Measurements from ENCODE around the gene KIAA0513.
A peak's percentile ranks its signal among the peaks of the same experiment; 100 is the strongest.

The KIAA0513 gene

DNA sequence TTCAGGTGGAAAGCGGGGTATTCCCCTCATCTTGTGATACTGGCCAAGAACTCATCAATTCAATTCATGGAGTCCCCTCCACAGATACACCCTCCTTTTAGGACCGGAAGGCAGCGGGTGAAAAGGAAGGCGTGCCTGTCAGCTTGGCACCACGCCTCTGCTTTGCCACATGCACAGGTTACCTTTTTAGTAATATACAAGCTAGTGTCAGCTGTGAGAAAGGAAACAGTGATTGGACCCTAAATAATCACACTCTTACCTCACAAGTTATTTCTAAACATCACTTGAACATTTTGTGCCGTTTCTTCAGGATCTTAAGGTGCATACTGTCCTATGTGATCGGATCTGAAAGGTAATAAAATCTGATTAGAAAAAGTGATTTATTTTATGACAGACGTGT lies 31.9 kb upstream of the KIAA0513 start:
- H4K8ac ChIP-seq (ENCODE audit: low read depth, low read length): no peak overlapping the region
- no peak overlapping the region for H4K91ac ChIP-seq (ENCODE audit: low read depth, low read length, poor library complexity)
- no peak overlapping the region for H3K4me3 ChIP-seq (ENCODE audit: low read length in 2 of 2)
- no peak for DNase-seq (ENCODE audit: low spot score)
- no peak overlapping the region for H2BK15ac ChIP-seq (ENCODE audit: low read length)
- no peak overlapping the region for H3K4me2 ChIP-seq (ENCODE audit: insufficient read depth, low read length, poor library complexity, severe bottlenecking)
- WGBS, 2 donors (ENCODE audit: extremely low coverage in 2 of 2, insufficient read length in 2 of 2, insufficient replicate concordance in 1 of 2): no CpG with 5 or more reads among the region's 8 CpGs
- no peak overlapping the region for H3K27ac ChIP-seq (replicated peaks; ENCODE audit: low read length)
- no peak overlapping the region for H3K23ac ChIP-seq (ENCODE audit: low read depth, low read length, poor library complexity)
- no peaks in the 10 kb centered on the region for H3K9me3 ChIP-seq (replicated peaks in 1 of 2; ENCODE audit: control insufficient read depth in 2 of 2, insufficient read depth in 1 of 2, low read depth in 1 of 2, low read length in 2 of 2)
- no peak overlapping the region for H2AK5ac ChIP-seq (ENCODE audit: low read depth, low read length)
- H3K14ac ChIP-seq (ENCODE audit: low read length): no peak overlapping the region
- H2BK5ac ChIP-seq (ENCODE audit: low read length): no peak overlapping the region
- no peak overlapping the region for H2AFZ ChIP-seq (ENCODE audit: low read length)
- no peak overlapping the region for H3K4ac ChIP-seq (ENCODE audit: low read length)
- no peaks in the 10 kb centered on the region for H3K79me1 ChIP-seq (ENCODE audit: low read depth, low read length)
- no peak overlapping the region for H3K18ac ChIP-seq (ENCODE audit: low read length)
- H3K36me3 ChIP-seq (replicated peaks in 1 of 2; ENCODE audit: control insufficient read depth in 2 of 2, insufficient read depth in 2 of 2, low read length in 2 of 2): peaks cover 14 to 57% of the 10 kb centered on the region in 2 donors
- H3K9ac ChIP-seq (ENCODE audit: low read depth, low read length, poor library complexity): peak overlapping the region; percentile 53
- no peak overlapping the region for H2BK12ac ChIP-seq (ENCODE audit: low read length)
- no peaks in the 10 kb centered on the region for H3K27me3 ChIP-seq (ENCODE audit: control insufficient read depth in 3 of 3, insufficient read depth in 3 of 3, low read depth in 1 of 3, low read length in 3 of 3)
- no peak overlapping the region for H2BK120ac ChIP-seq (ENCODE audit: low read depth, low read length)
- H3K4me1 ChIP-seq (ENCODE audit: control insufficient read depth in 2 of 2, insufficient read depth in 1 of 2, low read depth in 1 of 2, low read length in 2 of 2): peaks cover under 1 to 2% of the 10 kb centered on the region in 2 donors

DNA sequence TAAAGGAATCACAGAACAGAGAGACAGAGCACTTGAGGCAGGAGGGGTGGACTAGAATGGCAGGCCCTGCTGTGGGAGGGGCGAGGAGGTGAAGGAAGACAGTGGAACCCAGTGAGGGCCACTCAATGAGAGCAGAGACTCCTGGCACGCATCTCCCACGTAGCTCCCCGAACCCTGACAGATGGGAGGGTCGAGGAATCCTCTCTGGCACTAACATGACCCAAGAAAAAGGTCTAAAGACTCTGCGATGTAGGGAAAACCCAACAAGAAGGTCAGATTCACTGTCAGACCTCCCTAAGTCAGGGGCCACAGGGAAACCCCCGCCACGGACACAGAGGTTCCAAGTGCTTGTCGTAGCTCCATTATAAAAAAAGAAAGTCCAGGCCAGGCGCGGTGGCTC lies 31.2 kb upstream of the KIAA0513 start:
- no peaks in the 10 kb centered on the region for H3K79me1 ChIP-seq (ENCODE audit: low read depth, low read length)
- H2BK15ac ChIP-seq (ENCODE audit: low read length): no peak overlapping the region
- no peak overlapping the region for H3K27ac ChIP-seq (replicated peaks; ENCODE audit: low read length)
- H4K8ac ChIP-seq (ENCODE audit: low read depth, low read length): no peak overlapping the region
- no CpG with 5 or more reads among the region's 11 CpGs for WGBS, 2 donors (ENCODE audit: extremely low coverage in 2 of 2, insufficient read length in 2 of 2, insufficient replicate concordance in 1 of 2)
- no peak overlapping the region for H2BK12ac ChIP-seq (ENCODE audit: low read length)
- H4K91ac ChIP-seq (ENCODE audit: low read depth, low read length, poor library complexity): no peak overlapping the region
- no peak overlapping the region for H2BK120ac ChIP-seq (ENCODE audit: low read depth, low read length)
- H3K9me3 ChIP-seq (replicated peaks in 1 of 2; ENCODE audit: control insufficient read depth in 2 of 2, insufficient read depth in 1 of 2, low read depth in 1 of 2, low read length in 2 of 2): no peaks in the 10 kb centered on the region
- H2AK5ac ChIP-seq (ENCODE audit: low read depth, low read length): no peak overlapping the region
- no peak overlapping the region for H3K4ac ChIP-seq (ENCODE audit: low read length)
- H3K23ac ChIP-seq (ENCODE audit: low read depth, low read length, poor library complexity): no peak overlapping the region
- H3K18ac ChIP-seq (ENCODE audit: low read length): no peak overlapping the region
- peaks cover 11 to 58% of the 10 kb centered on the region in 2 donors for H3K36me3 ChIP-seq (replicated peaks in 1 of 2; ENCODE audit: control insufficient read depth in 2 of 2, insufficient read depth in 2 of 2, low read length in 2 of 2)
- H2AFZ ChIP-seq (ENCODE audit: low read length): no peak overlapping the region
- no peak overlapping the region for H3K9ac ChIP-seq (ENCODE audit: low read depth, low read length, poor library complexity)
- no peak overlapping the region for H3K4me3 ChIP-seq (ENCODE audit: low read length in 2 of 2)
- no peak overlapping the region for H3K14ac ChIP-seq (ENCODE audit: low read length)
- no peaks in the 10 kb centered on the region for H3K27me3 ChIP-seq (ENCODE audit: control insufficient read depth in 3 of 3, insufficient read depth in 3 of 3, low read depth in 1 of 3, low read length in 3 of 3)
- DNase-seq (ENCODE audit: low spot score): no peak
- H2BK5ac ChIP-seq (ENCODE audit: low read length): no peak overlapping the region
- H3K4me1 ChIP-seq (ENCODE audit: control insufficient read depth in 2 of 2, insufficient read depth in 1 of 2, low read depth in 1 of 2, low read length in 2 of 2): peaks cover 3 to 5% of the 10 kb centered on the region in 2 donors
- no peak overlapping the region for H3K4me2 ChIP-seq (ENCODE audit: insufficient read depth, low read length, poor library complexity, severe bottlenecking)

DNA sequence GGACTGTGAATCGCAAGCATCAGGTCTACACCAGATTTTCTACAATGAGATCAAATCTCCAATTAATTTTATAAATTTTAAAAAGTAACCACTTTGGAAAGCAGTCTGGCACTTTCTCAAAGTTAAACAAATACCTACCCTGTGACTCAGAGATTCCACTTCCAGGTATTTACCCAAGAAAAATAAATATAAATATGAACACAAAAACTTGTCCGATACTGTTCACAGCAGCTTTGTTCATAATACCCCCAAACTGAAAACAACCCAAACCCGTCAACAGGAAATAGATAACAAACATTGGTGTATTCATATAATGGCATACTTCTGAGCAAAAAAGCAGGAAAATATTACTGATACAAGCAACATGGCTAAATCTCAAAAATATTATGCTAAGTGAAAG lies 28.4 kb upstream of the KIAA0513 start:
- H2BK12ac ChIP-seq (ENCODE audit: low read length): no peak overlapping the region
- no peak overlapping the region for H3K18ac ChIP-seq (ENCODE audit: low read length)
- H3K9me3 ChIP-seq (replicated peaks in 1 of 2; ENCODE audit: control insufficient read depth in 2 of 2, insufficient read depth in 1 of 2, low read depth in 1 of 2, low read length in 2 of 2): no peaks in the 10 kb centered on the region
- H2BK5ac ChIP-seq (ENCODE audit: low read length): no peak overlapping the region
- no peaks in the 10 kb centered on the region for H3K27me3 ChIP-seq (ENCODE audit: control insufficient read depth in 3 of 3, insufficient read depth in 3 of 3, low read depth in 1 of 3, low read length in 3 of 3)
- H3K4me1 ChIP-seq (ENCODE audit: control insufficient read depth in 2 of 2, insufficient read depth in 1 of 2, low read depth in 1 of 2, low read length in 2 of 2): peaks cover 5 to 17% of the 10 kb centered on the region in 2 donors
- H3K9ac ChIP-seq (ENCODE audit: low read depth, low read length, poor library complexity): no peak overlapping the region
- H2AK5ac ChIP-seq (ENCODE audit: low read depth, low read length): no peak overlapping the region
- no peak overlapping the region for H3K4me3 ChIP-seq (ENCODE audit: low read length in 2 of 2)
- H3K4me2 ChIP-seq (ENCODE audit: insufficient read depth, low read length, poor library complexity, severe bottlenecking): no peak overlapping the region
- WGBS, 2 donors (ENCODE audit: extremely low coverage in 2 of 2, insufficient read length in 2 of 2, insufficient replicate concordance in 1 of 2): no CpG with 5 or more reads among the region's 3 CpGs
- H2BK120ac ChIP-seq (ENCODE audit: low read depth, low read length): no peak overlapping the region
- no peak overlapping the region for H3K27ac ChIP-seq (replicated peaks; ENCODE audit: low read length)
- no peak overlapping the region for H3K4ac ChIP-seq (ENCODE audit: low read length)
- DNase-seq (ENCODE audit: low spot score): no peak
- no peak overlapping the region for H4K91ac ChIP-seq (ENCODE audit: low read depth, low read length, poor library complexity)
- H3K36me3 ChIP-seq (replicated peaks in 1 of 2; ENCODE audit: control insufficient read depth in 2 of 2, insufficient read depth in 2 of 2, low read length in 2 of 2): peaks cover 9 to 37% of the 10 kb centered on the region in 2 donors
- H2AFZ ChIP-seq (ENCODE audit: low read length): no peak overlapping the region
- no peak overlapping the region for H2BK15ac ChIP-seq (ENCODE audit: low read length)
- no peak overlapping the region for H4K8ac ChIP-seq (ENCODE audit: low read depth, low read length)
- peaks cover 2% of the 10 kb centered on the region for H3K79me1 ChIP-seq (ENCODE audit: low read depth, low read length)
- H3K23ac ChIP-seq (ENCODE audit: low read depth, low read length, poor library complexity): no peak overlapping the region
- H3K14ac ChIP-seq (ENCODE audit: low read length): no peak overlapping the region

DNA sequence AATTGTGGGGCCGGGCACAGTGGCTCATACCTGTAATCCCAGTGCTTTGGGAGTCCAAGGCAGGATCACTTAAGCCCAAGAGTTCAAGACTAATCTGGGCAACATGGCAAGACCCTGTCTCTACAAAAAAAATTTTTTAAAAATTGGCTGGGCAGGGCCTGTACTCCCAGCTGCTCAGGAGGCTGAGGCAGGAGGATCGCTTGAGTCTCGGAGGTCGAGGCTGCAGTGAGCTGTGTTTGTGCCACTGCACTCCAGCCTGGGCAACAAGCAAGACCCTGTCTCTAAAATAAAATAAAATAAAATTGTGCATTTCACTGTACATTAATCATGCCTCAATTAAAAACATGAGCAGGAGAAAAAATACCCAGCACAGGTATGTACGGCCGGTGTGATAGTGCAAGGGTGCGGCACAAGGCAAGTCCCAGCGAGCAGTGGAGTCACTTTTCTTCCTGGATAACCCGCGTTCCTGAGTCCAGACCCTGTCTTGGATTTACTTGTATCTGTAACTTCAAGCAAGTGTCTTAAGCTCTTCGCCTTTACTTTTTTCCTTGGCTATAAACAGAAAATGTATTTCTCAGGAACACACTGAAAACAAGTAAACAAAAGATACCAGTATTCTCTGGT lies 27.6 kb upstream of the KIAA0513 start:
- Histone ChIP-seq H3K14ac (ENCODE audit: low read length) (no peak overlapping the region), H3K27ac (replicated peaks; ENCODE audit: low read length) (no peak overlapping the region), H3K18ac (ENCODE audit: low read length) (no peak overlapping the region), H2AFZ (ENCODE audit: low read length) (no peak overlapping the region), H3K4me3 (ENCODE audit: low read length in 2 of 2) (no peak overlapping the region), H3K79me1 (ENCODE audit: low read depth, low read length) (peaks cover 2% of the 10 kb centered on the region), H3K23ac (ENCODE audit: low read depth, low read length, poor library complexity) (no peak overlapping the region), H2BK15ac (ENCODE audit: low read length) (no peak overlapping the region), H3K9me3 (replicated peaks in 1 of 2; ENCODE audit: control insufficient read depth in 2 of 2, insufficient read depth in 1 of 2, low read depth in 1 of 2, low read length in 2 of 2) (no peaks in the 10 kb centered on the region), H4K8ac (ENCODE audit: low read depth, low read length) (no peak overlapping the region), H2BK120ac (ENCODE audit: low read depth, low read length) (no peak overlapping the region), H3K9ac (ENCODE audit: low read depth, low read length, poor library complexity) (no peak overlapping the region), H3K4me1 (ENCODE audit: control insufficient read depth in 2 of 2, insufficient read depth in 1 of 2, low read depth in 1 of 2, low read length in 2 of 2) (peaks cover 5 to 18% of the 10 kb centered on the region in 2 donors), H3K27me3 (ENCODE audit: control insufficient read depth in 3 of 3, insufficient read depth in 3 of 3, low read depth in 1 of 3, low read length in 3 of 3) (no peaks in the 10 kb centered on the region), H3K36me3 (replicated peaks in 1 of 2; ENCODE audit: control insufficient read depth in 2 of 2, insufficient read depth in 2 of 2, low read length in 2 of 2) (peaks cover 6 to 29% of the 10 kb centered on the region in 2 donors), H2BK5ac (ENCODE audit: low read length) (no peak overlapping the region), H3K4ac (ENCODE audit: low read length) (no peak overlapping the region), H4K91ac (ENCODE audit: low read depth, low read length, poor library complexity) (no peak overlapping the region), H2BK12ac (ENCODE audit: low read length) (no peak overlapping the region), H2AK5ac (ENCODE audit: low read depth, low read length) (no peak overlapping the region), H3K4me2 (ENCODE audit: insufficient read depth, low read length, poor library complexity, severe bottlenecking) (no peak overlapping the region)
- no CpG with 5 or more reads among the region's 11 CpGs for WGBS, 2 donors (ENCODE audit: extremely low coverage in 2 of 2, insufficient read length in 2 of 2, insufficient replicate concordance in 1 of 2)
- no peak for DNase-seq (ENCODE audit: low spot score)
